ENCODE results near the gene PLPP3. TPM values are rescaled to one million over a fixed set of nuclear protein-coding genes. Genes with fewer than 3 reads are reported as not detected.

The PLPP3 gene
- total RNA-seq, 1 donor from 2014 or later: 33.5 TPM

DNA sequence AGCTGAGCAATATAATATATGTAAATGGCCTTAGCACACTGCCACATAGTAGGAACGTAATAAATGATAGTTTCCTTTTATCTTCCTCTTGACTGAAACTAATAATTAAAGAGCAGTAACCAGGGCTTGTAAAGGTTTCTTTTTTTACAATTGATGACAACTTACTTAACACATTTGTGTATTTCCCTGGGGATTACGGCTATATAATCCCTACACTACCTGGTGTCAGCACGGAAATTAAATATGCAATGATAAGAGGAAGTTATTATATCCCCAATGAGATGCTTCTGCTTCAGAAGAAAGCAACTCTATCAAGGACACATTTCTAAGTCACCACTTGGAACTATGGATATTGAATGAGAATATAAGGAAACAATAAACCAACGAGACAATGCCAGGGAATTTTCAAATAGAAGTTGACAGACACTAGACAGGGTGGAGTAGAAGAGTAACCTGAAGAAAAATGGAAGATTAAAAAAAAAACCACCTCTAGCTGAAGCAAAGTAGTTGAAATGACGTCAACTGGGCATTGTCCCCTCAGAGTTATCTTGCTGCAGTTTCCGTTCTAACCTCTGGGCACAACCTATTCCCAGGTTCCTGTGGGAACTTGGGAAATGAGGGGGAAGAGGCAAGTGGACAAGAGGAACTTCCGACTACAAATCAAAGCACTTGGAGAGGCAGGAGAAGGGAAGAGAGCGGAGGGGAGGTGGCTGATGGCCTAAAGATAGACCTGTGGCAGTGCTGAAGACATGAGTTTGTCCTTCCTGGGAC is 66.5 kb downstream of the PLPP3 start:
- peak; percentile 11 for DNase-seq (ENCODE audit: low spot score)
- no peak overlapping the region for H3K4me3 Mint-ChIP-seq (ENCODE audit: unreplicated experiment)
- H3K36me3 Mint-ChIP-seq (ENCODE audit: low read depth, unreplicated experiment): peaks cover 46% of the 10 kb centered on the region
- H3K27ac Mint-ChIP-seq (ENCODE audit: unreplicated experiment): peak overlapping the region; percentile 85
- peaks cover 59% of the 10 kb centered on the region for H3K4me1 Mint-ChIP-seq (ENCODE audit: unreplicated experiment)
- no peaks in the 10 kb centered on the region for H3K9me3 Mint-ChIP-seq (ENCODE audit: unreplicated experiment)
- TF ChIP-seq CTCF (IDR thresholded peaks at IDR 0.05; ENCODE audit: unreplicated experiment): no peak
- no peaks in the 10 kb centered on the region for H3K27me3 Mint-ChIP-seq (ENCODE audit: unreplicated experiment)

DNA sequence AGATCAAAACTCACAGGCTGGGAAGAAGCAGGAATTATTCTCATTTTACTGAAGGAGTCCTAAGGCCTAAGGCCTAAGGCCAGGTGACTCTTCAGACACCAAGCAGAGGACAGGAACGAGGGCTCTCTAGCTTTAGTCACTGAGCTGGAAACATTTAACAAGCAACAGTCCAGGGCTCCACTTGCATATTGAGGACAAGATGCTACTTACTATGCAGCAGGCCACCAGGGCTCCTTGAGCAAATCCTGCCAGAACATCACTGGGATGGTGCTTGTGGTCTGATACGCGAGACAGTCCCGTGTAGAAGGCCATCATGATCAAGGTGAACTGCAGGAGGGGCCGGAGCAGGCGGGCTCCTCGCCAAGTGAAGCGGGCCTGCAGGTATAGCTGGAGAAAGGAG is 67.6 kb downstream of the PLPP3 start:
- Mint-ChIP-seq H3K27me3 (ENCODE audit: unreplicated experiment) (no peaks in the 10 kb centered on the region), H3K36me3 (ENCODE audit: low read depth, unreplicated experiment) (peaks cover 47% of the 10 kb centered on the region), H3K4me1 (ENCODE audit: unreplicated experiment) (peaks cover 64% of the 10 kb centered on the region), H3K9me3 (ENCODE audit: unreplicated experiment) (no peaks in the 10 kb centered on the region), H3K27ac (ENCODE audit: unreplicated experiment) (no peak overlapping the region), H3K4me3 (ENCODE audit: unreplicated experiment) (peak overlapping the region; percentile 74)
- no peak for DNase-seq (ENCODE audit: low spot score)
- TF ChIP-seq CTCF (IDR thresholded peaks at IDR 0.05; ENCODE audit: unreplicated experiment): no peak

GRCh38 chr1:56511364-56511763 is 68.0 kb downstream of the PLPP3 start:
- Mint-ChIP-seq H3K4me3 (ENCODE audit: unreplicated experiment) (peak overlapping the region; percentile 74), H3K36me3 (ENCODE audit: low read depth, unreplicated experiment) (peaks cover 50% of the 10 kb centered on the region), H3K27ac (ENCODE audit: unreplicated experiment) (no peak overlapping the region), H3K4me1 (ENCODE audit: unreplicated experiment) (peaks cover 64% of the 10 kb centered on the region), H3K9me3 (ENCODE audit: unreplicated experiment) (no peaks in the 10 kb centered on the region), H3K27me3 (ENCODE audit: unreplicated experiment) (peaks cover 3% of the 10 kb centered on the region)
- TF ChIP-seq CTCF (IDR thresholded peaks at IDR 0.05; ENCODE audit: unreplicated experiment): no peak
- DNase-seq (ENCODE audit: low spot score): no peak

DNA sequence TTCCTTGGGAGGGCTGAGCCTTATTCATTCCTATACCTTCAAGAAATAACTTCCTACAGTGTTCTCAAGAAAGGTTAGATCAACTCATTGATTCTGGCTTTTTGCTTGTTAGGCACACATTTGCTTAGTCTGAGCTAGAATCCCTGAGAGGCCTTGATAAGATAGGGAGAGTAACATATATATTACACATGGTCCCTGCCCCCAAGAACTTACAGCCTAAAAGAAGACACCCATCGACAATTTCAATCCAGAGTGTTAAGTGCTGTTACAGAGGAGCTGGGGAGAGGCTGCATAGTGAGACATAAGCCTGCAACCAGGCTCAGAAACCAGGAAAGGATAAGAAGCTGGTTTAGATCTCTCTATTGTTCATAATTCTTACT is 68.7 kb downstream of the PLPP3 start:
- peaks cover 50% of the 10 kb centered on the region for H3K36me3 Mint-ChIP-seq (ENCODE audit: low read depth, unreplicated experiment)
- H3K4me1 Mint-ChIP-seq (ENCODE audit: unreplicated experiment): peaks cover 69% of the 10 kb centered on the region
- H3K4me3 Mint-ChIP-seq (ENCODE audit: unreplicated experiment): no peak overlapping the region
- H3K27ac Mint-ChIP-seq (ENCODE audit: unreplicated experiment): no peak overlapping the region
- no peak for DNase-seq (ENCODE audit: low spot score)
- H3K27me3 Mint-ChIP-seq (ENCODE audit: unreplicated experiment): peaks cover 3% of the 10 kb centered on the region
- H3K9me3 Mint-ChIP-seq (ENCODE audit: unreplicated experiment): no peaks in the 10 kb centered on the region
- TF ChIP-seq CTCF (IDR thresholded peaks at IDR 0.05; ENCODE audit: unreplicated experiment): no peak

Data from endothelial cell (in vitro differentiated cells).